GM06990 (cell line): ENCODE results near the gene APC2.
A peak's percentile ranks its signal among the peaks of the same experiment; 100 is the strongest.

Experiments
- DNase-seq: peaks from one replicate; pipeline ENCODE4 v3.0.0-alpha.2; 2011; ENCODE audit not compliant: insufficient read length; ENCODE audit errors: extremely low read depth
- H3K27me3 ChIP-seq: replicated peaks from 2 replicates; pipeline ENCODE4 v1.6.0; 2011; ENCODE audit warnings: low read length; ENCODE audit not compliant: control insufficient read depth, insufficient read depth
- H3K36me3 ChIP-seq: 2 replicates; pipeline ENCODE4 v1.5.1; 2011; ENCODE audit warnings: low read length; ENCODE audit not compliant: control insufficient read depth, insufficient read depth
- H3K4me3 ChIP-seq: replicated peaks from 2 replicates; pipeline ENCODE4 v1.5.1; 2011; ENCODE audit warnings: low read depth, mild to moderate bottlenecking, control low read depth, low read length
- CTCF ChIP-seq: IDR thresholded peaks from 2 replicates; pipeline ENCODE4 v1.5.1; 2011; ENCODE audit warnings: low read length, control low read depth, mild to moderate bottlenecking, inconsistent platforms; ENCODE audit not compliant: insufficient read depth, poor library complexity, severe bottlenecking

APC2 gene

DNA sequence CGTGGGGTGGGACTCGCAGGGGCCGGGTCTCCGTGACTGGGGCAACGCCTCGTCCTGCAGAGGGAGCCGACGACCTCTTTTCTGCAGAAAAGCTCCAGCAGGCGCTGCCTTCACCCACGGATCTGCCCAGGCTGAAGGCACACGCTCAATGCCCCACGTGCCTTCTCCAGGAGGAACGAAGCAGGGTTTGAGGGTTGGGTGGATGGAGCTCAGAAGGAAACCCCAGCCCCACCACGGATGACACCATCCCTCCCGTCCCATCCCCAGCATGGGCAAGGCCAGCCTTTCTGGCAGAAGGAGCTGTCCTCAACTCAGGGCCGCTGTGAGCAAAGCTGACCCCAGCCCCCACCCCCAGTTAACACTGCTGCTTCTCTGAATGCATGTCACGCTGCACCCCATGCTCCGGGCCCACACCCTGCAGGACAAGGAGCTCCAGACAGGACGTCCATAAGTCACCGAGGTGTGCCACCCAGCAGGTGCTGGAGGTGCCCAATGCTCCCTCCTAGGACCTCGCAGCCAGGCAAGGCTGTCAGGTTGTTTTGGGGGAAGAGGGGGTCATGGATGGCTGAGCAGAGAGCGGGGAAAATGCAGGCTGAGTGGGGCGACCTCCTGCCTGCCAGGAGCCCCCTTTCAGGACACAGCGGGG is 21.7 kb downstream of the APC2 start:
- peak; percentile 20 for DNase-seq
- Histone ChIP-seq H3K36me3 (peaks cover 9% of the 10 kb centered on the region), H3K4me3 (no peak overlapping the region), H3K27me3 (no peaks in the 10 kb centered on the region; the same call in 1 of the 2 replicates)
- peak; percentile 18 for TF ChIP-seq CTCF

- peak; percentile 15 for DNase-seq
- TF ChIP-seq CTCF = no peak
- Histone ChIP-seq H3K4me3 (no peak overlapping the region), H3K27me3 (no peaks in the 10 kb centered on the region; the same call in 1 of the 2 replicates), H3K36me3 (peaks cover 9% of the 10 kb centered on the region)
Observed at GRCh38 chr19:1472231-1473084, 22.5 kb downstream of the APC2 start.

DNA sequence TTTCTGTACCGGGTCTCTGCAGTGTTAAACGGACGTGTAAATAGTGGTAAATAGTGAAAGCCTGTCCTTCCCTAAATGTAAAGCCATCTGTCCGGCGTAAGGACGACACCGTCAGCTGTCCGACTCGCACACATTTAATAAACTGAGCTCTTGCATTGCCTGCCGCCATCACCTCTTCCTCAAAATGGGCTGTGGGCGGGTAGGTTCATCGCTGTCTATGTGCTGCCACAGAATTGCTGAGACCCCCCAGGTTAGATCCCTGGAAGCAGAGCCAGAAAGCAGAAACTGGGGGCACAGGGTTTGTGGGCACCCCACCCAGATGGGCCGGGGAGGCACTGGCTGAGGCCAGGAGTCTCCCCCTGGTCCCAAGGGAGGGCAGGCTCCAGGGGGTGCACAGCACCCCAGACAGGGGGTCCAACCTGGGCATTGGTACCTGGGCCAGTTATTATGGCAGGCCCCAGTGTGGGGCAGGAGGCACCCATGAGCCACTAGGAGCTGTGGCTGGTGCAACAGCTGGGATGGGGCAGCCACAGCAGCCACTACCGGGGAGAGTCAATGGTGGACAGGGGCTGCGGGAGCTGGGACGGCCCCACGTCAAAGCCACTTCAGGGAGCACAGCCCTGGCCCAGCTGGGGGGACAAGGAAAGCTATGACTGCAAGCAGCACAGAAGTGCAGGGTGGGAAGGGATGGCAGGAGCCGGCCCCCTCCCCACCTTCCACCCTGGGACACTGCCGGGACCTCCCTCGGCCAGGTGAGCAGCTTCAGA is 23.3 kb downstream of the APC2 start:
- H3K36me3 ChIP-seq = peaks cover 9% of the 10 kb centered on the region
- no peaks in the 10 kb centered on the region; the same call in 1 of the 2 replicates for H3K27me3 ChIP-seq
- DNase-seq = no peak
- no peak for TF ChIP-seq CTCF
- no peak overlapping the region for H3K4me3 ChIP-seq

- no peak for TF ChIP-seq CTCF
- Histone ChIP-seq H3K4me3 (no peak overlapping the region), H3K27me3 (no peaks in the 10 kb centered on the region; the same call in 1 of the 2 replicates), H3K36me3 (peaks cover 9% of the 10 kb centered on the region)
- no peak for DNase-seq
Observed at GRCh38 chr19:1474011-1474764, 24.3 kb downstream of the APC2 start.

- no peak for TF ChIP-seq CTCF
Observed at GRCh38 chr19:1474765-1475351, 24.9 kb downstream of the APC2 start.

More at GRCh38 chr19:1474765-1475351, 24.9 kb downstream of the APC2 start:
- no peak overlapping the region for H3K4me3 ChIP-seq
- H3K36me3 ChIP-seq = peaks cover 9% of the 10 kb centered on the region
- H3K27me3 ChIP-seq = no peaks in the 10 kb centered on the region; the same call in 1 of the 2 replicates
- DNase-seq = peak; percentile 18
